Transverse colon (tissue), 4 donors: ENCODE measurements around the gene ALG6. TPM values are rescaled to one million over a fixed set of nuclear protein-coding genes. Genes with fewer than 3 reads are reported as not detected.

Experiments used
- DNase-seq: peaks from one replicate; pipeline ENCODE4 v3.0.0-alpha.2; 2019
- H3K27ac ChIP-seq, 4 donors: fragments of 200-600 bp; sonication (generic); 2 replicates each; pipeline ENCODE4 v1.5.1; 2016 to 2018; ENCODE audit warnings: inconsistent platforms in 4 of 4
- H3K27me3 ChIP-seq: fragments of 200-600 bp; sonication (generic); 2 replicates; pipeline ENCODE4 v1.5.1; 2017; ENCODE audit warnings: inconsistent platforms
- H3K36me3 ChIP-seq, 4 donors: fragments of 200-600 bp; sonication (generic); 2 replicates each; pipeline ENCODE4 v1.5.1; 2017 to 2019; ENCODE audit warnings: inconsistent platforms in 4 of 4
- H3K4me1 ChIP-seq, 4 donors: fragments of 200-600 bp; sonication (generic); 2 replicates each; pipeline ENCODE4 v1.5.1; 2017 to 2020; ENCODE audit warnings: inconsistent platforms in 4 of 4
- H3K4me3 ChIP-seq, 4 donors: fragments of 200-600 bp; sonication (generic); 1 replicate in 1 of 4; 2 replicates in 3 of 4; pipeline versions ENCODE4 v1.5.1 to v1.6.1; 2017 to 2019; ENCODE audit warnings: inconsistent platforms in 4 of 4
- H3K9me3 ChIP-seq, 2 donors: fragments of 200-600 bp; sonication (generic); 2 replicates each; pipeline ENCODE4 v1.5.1; 2017 to 2019; ENCODE audit warnings: inconsistent platforms in 2 of 2
- CTCF ChIP-seq, 5 experiments: fragments of 200-600 bp in 3 of 5; fragments of 450-650 bp in 2 of 5; sonication (generic) in 3 of 5; IDR thresholded peaks; 1 replicate in 2 of 5; 2 replicates in 3 of 5; pipeline ENCODE4 v1.5.1; 2016 to 2017; ENCODE audit warnings: antibody characterized with exemption in 5 of 5, inconsistent platforms in 3 of 5, mild to moderate bottlenecking in 2 of 5, moderate library complexity in 1 of 5
- EP300 ChIP-seq: sonication (generic); formaldehyde crosslinking; IDR thresholded peaks from one replicate; pipeline ENCODE4 v1.6.1; 2017; ENCODE audit warnings: antibody characterized with exemption, low read depth
- POLR2A ChIP-seq: fragments of 450-650 bp; IDR thresholded peaks from one replicate; pipeline ENCODE4 v1.6.1; 2016; ENCODE audit warnings: antibody characterized with exemption, mild to moderate bottlenecking, moderate library complexity
- POLR2AphosphoS5 ChIP-seq, 3 donors: sonication (generic); formaldehyde crosslinking; IDR thresholded peaks; one replicate each; pipeline ENCODE4 v1.6.1; 2016; ENCODE audit warnings: antibody characterized with exemption in 3 of 3
- WGBS, 2 donors: methylation state at CpG; one replicate each; pipeline ENCODE4 v1.1.5; 2018; ENCODE audit warnings: low coverage in 1 of 2; 5-methylcytosine and 5-hydroxymethylcytosine counted together
- in situ Hi-C, 4 donors: fragments of 200-750 bp; cut with MboI; loops; one replicate each; pipeline versions ENCODE4 v1.15.0 to v1.15.1; 2017; ENCODE audit warnings: low sequenced_read_pairs in 3 of 4, low pct_ligation_motif_present in 1 of 4, low pct_unique_long_range_greater_than_20kb in 1 of 4
- intact Hi-C: fragments of 100-400 bp; cut with DNase I; formaldehyde crosslinking; loops from one replicate; pipeline ENCODE4 v1.15.1; 2023; ENCODE audit warnings: low total_unique reads
- total RNA-seq, 4 donors: library from RNA; depleted of rRNA; stranded (reverse); fragments of >200 nt; gene quantifications; one replicate each; pipeline ENCODE4 v1.1.0, GENCODE V29; 2016

The ALG6 gene
- total RNA-seq, 4 donors from 2014 or later = 0.60 to 20.0 (median 9.3) TPM

- in situ Hi-C loops = no loop called here
- H3K4me3 ChIP-seq = no peak overlapping the region
- DNase-seq = no peak
- no peaks in the 10 kb centered on the region for H3K27me3 ChIP-seq
- TF ChIP-seq POLR2A = no peak
- no peak for TF ChIP-seq POLR2AphosphoS5 (IDR thresholded peaks at IDR 0.05)
- TF ChIP-seq EP300 = no peak
- no peak for TF ChIP-seq CTCF (IDR thresholded peaks at IDR 0.05)
- intact Hi-C loops = no loop called here
- H3K27ac ChIP-seq = no peak overlapping the region
- H3K36me3 ChIP-seq = peaks cover 0 to 9% (median 0%) of the 10 kb centered on the region in 4 donors
- peaks cover 8 to 13% of the 10 kb centered on the region in 2 donors for H3K9me3 ChIP-seq
- H3K4me1 ChIP-seq = no peaks in the 10 kb centered on the region
These were observed 91.3 kb downstream of the ALG6 start for GRCh38 chr1:63458750-63459149.

DNA sequence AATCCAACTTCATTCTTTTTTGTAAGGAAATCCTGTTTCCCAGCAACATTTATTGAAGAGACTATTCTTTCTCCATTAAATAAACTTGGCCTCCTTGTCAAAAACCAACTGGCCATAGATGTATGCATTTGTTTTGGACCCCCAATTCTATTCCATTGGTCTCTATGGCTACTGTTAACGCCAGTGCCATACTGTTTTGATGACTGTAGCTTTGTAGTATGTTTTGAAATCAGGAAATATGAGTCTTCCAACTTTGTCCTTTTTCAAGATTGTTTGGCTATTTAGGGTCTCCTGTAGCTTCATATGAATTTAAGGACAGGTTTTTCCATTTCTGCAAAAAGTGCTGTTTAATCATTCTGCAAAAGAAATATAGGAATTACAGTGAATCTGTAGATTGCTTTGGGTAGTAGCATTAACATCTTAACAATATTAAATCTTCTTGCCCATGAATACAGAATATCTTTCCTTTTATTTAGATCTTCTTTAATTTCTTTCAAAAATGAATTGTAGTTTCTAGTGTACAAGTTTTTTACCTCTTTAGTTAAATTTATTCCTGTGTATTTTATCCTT is 94.3 kb downstream of the ALG6 start:
- Histone ChIP-seq H3K4me3 (no peak overlapping the region), H3K27me3 (no peaks in the 10 kb centered on the region), H3K36me3 (peaks cover 0 to 9% (median 0%) of the 10 kb centered on the region in 4 donors), H3K9me3 (peaks cover 8 to 13% of the 10 kb centered on the region in 2 donors), H3K4me1 (no peaks in the 10 kb centered on the region), H3K27ac (no peak overlapping the region)
- DNase-seq = no peak
- 100% methylated on average over 1 of the region's 1 CpG for WGBS, 2 donors
- in situ Hi-C loops (no loop called here), intact Hi-C loops (no loop called here)
- TF ChIP-seq POLR2A = no peak
- no peak for TF ChIP-seq CTCF (IDR thresholded peaks at IDR 0.05)
- TF ChIP-seq EP300 = no peak
- TF ChIP-seq POLR2AphosphoS5 (IDR thresholded peaks at IDR 0.05) = no peak

DNA sequence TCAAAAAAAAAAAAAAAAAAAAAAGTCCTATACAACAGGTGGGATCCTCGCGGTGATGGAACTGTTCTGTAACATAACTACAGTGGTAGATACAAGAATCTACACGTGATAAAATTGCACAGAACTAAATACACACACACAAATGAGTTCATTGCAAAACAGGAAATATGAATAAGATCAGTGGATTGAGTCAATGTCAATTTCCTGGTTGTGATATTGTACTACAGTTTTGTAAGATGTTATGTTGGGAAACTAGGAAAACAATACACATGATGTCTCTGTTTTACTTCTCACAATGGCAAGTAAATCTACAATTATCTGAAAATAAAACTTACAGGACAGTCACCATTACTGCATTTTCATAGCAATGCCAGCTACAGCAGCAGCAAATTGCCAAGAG is 95.8 kb downstream of the ALG6 start:
- no peak for DNase-seq
- TF ChIP-seq POLR2AphosphoS5 (IDR thresholded peaks at IDR 0.05) = no peak
- TF ChIP-seq POLR2A = no peak
- no peak for TF ChIP-seq CTCF (IDR thresholded peaks at IDR 0.05)
- no peak for TF ChIP-seq EP300
- WGBS, 2 donors = 83 to 89% methylated on average over 3 of the region's 3 CpGs
- Histone ChIP-seq H3K4me1 (no peaks in the 10 kb centered on the region), H3K9me3 (peaks cover 8 to 13% of the 10 kb centered on the region in 2 donors), H3K4me3 (no peak overlapping the region), H3K36me3 (peaks cover 0 to 9% (median 0%) of the 10 kb centered on the region in 4 donors), H3K27ac (no peak overlapping the region), H3K27me3 (no peaks in the 10 kb centered on the region)
- intact Hi-C loops (no loop called here), in situ Hi-C loops (no loop called here)

DNA sequence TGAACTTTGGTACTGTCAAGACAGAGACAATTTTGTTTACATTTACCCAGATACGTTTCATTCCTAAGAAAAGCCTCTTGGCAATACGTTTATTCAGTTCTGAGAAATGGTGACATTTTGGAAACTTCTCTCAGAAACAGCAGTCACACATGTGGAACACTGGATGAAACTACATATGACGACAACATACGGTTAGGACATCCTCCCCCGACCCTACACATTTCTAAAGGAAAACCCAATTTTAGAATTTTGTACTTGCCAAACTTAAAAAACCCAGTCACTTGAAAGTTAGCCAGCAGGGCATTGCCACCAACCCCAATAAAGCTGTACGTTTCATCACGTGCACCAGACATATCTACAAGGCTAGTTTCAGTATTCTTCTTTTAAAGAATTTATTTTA is 98.8 kb downstream of the ALG6 start:
- intact Hi-C loops = no loop called here
- DNase-seq = no peak
- Histone ChIP-seq H3K27ac (no peak overlapping the region), H3K4me1 (no peaks in the 10 kb centered on the region), H3K4me3 (no peak overlapping the region), H3K27me3 (no peaks in the 10 kb centered on the region), H3K9me3 (peaks cover 8 to 13% of the 10 kb centered on the region in 2 donors), H3K36me3 (peaks cover 0 to 9% (median 0%) of the 10 kb centered on the region in 4 donors)
- in situ Hi-C loops = no loop called here
- 81 to 83% methylated on average over 7 of the region's 7 CpGs for WGBS, 2 donors
- no peak for TF ChIP-seq POLR2A
- TF ChIP-seq CTCF (IDR thresholded peaks at IDR 0.05) = no peak
- no peak for TF ChIP-seq POLR2AphosphoS5 (IDR thresholded peaks at IDR 0.05)
- TF ChIP-seq EP300 = no peak
